LHCN-M2 (cell line): Measurements from ENCODE around the gene ZNF214. TPM values are rescaled to one million over a fixed set of nuclear protein-coding genes. Genes with fewer than 3 reads are reported as not detected.

Source experiments
- DNase-seq: peaks from one replicate; pipeline ENCODE4 v3.0.0-alpha.2; 2012; ENCODE audit warnings: low read depth
- polyA plus RNA-seq: library from polyadenylated mRNA; unstranded; fragments of >200 nt; gene quantifications from one replicate; pipeline ENCODE4 v1.2.1, GENCODE V29; 2012; ENCODE audit warnings: missing spikeins
- total RNA-seq: library from RNA; depleted of rRNA; stranded (reverse); fragments of >200 nt; gene quantifications from 2 replicates; pipeline ENCODE4 v1.2.3, GENCODE V29; 2014; rRNA removed

ZNF214 gene
- total RNA-seq, result 1.1 and 1.5 TPM in 2 replicates
- polyA plus RNA-seq, result 0.43 TPM

DNA sequence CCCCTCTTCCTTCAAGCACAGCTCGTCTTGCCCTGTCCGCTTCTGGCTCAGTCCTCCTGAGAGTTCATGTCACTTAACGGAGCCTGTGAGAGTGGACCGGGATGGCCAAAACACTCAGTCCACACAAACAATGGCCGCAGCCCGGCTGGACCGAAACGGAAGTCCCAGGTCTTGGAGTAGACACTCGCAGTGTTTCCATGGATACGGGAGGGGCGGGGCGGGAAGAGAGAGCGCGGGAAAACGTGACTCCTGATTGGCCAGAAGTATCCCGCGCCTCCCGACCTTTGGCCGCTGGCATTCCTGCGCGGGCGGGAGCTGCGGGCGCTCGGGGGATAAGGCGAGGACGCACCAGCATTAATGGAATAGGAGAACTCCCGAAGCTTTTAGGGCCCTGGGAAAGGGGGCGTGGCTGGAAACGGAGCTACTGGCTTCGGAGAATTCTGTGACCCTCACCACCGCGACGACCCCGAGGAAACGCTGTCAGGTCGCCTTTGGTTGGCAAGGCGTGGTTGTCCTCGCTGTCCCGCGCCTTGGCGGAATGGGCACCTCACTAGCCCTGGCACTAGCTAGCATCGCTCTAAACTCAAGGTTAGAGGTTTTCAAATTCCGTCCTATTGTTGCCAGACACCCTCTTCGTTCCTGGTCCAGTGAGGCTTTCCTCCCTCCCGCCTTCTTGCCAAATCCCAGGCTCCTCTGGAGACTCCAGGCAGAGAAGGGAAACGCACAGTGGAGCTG, at the start of gene ZNF214, which contains the start of gene NLRP14:
TSS of gene ZNF214 (minus strand) at position 164 of the 735 bp plus-strand sequence. CDS start 17,511 bp downstream, outside the sequence.
TSS of gene NLRP14 (plus strand) at position 297 of the 735 bp plus-strand sequence. CDS start 18,108 bp downstream, outside the sequence.
- peak; percentile 90 for DNase-seq

GRCh38 chr11:7062534-7062933, 42.4 kb upstream of the ZNF214 start:
- no peak for DNase-seq

- peak; percentile 73 for DNase-seq
Observed at GRCh38 chr11:7060868-7061267, 40.7 kb upstream of the ZNF214 start.

DNA sequence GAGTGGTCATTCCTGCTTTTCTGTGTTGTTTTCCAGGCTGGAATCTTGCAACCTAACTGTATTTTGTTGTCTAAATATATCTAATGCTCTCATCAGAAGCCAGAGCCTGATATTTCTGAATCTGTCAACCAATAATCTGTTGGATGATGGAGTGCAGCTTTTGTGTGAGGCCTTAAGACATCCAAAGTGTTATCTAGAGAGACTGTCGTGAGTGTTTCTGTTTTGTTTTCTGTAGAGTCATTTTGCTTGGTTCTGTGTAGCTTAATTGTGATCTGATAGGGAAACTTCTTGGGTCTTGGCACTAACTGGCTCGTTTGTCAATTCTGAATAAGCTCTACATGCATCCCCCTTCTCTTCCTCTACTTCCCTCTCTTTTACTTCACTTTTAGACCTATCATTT, 37.5 kb upstream of the ZNF214 start:
- no peak for DNase-seq

DNA sequence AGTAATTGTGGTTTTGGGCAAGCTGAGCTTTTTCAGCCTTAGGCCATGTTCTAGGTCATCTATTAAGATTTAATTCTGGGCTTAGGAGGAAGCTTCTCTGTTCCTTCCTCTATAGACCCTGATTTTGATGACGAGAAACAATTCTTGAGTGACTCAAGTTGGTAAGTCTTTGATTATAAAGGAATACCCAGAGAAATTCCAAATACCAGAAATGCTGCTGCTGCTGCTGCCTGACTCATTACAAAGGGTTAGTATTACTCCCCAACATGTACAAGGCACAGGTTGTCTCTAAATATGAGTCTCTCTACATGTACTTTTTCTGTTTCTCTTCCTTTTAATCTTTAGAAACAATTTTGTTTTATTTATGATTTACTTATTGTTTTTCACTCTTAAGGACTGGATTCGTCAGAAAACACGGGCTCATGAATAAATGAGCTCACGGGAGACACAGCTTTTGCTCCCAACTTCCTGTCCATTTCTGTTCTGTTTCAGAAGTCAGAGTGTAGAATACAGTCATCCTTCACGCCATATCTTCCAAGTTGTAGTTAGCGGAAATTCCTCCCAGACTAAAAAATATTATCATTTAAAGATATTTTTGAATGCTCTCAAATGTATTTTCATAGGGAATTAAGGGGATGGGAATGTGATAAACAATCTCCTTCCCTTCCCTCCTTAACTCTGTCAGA, 36.8 kb upstream of the ZNF214 start:
- DNase-seq, result no peak

GRCh38 chr11:7050191-7050590, 30.0 kb upstream of the ZNF214 start:
- DNase-seq, result no peak

DNA sequence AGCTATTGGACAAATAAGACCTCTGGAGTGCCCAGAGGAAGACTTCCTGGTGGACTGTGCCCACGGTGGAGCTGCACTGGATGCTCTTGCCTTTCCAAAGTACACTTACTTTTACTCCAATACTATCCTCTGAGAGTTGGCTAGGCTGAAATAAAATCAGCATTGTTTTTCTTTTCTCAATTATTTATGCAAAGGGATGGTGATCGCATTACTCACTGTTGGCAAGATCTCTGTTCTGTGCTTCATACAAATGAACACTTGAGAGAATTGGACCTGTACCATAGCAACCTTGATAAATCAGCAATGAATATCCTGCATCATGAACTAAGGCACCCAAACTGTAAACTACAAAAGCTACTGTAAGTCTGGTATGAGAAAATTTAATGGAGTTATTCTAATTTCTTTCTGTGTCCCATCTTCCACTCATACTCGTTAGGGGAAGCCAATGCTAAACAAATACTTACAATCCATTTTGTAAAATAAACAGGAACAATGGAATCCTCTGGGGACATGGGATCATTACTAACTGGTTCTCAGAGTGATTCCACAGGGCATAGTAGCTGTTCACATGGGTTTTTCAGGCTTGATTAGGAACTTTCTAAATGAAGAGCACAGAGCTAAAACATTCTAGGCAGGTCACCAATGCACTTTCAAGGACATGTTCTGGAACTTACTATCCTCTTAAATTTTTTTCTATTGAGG, 26.5 kb upstream of the ZNF214 start:
- peak; percentile 9 for DNase-seq

DNA sequence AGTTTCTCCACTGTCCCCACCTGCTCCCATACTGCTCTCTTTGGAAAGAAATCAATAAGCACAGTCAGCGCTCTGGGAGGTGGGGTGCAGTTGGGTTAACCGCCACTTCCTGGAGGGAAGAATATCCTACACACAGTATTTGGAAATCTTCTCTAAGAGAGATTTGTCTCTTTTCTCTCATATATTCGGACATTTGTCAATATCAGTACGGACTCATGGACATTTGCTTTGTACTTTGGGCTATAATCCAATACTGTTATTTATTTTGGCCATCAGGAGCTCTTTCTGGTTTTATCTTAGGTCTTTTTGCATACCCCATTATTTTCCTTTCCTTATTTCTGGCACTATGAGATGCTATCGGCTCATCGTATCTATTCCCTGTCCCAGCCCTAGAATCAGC, 13.9 kb upstream of the ZNF214 start:
- no peak for DNase-seq

DNA sequence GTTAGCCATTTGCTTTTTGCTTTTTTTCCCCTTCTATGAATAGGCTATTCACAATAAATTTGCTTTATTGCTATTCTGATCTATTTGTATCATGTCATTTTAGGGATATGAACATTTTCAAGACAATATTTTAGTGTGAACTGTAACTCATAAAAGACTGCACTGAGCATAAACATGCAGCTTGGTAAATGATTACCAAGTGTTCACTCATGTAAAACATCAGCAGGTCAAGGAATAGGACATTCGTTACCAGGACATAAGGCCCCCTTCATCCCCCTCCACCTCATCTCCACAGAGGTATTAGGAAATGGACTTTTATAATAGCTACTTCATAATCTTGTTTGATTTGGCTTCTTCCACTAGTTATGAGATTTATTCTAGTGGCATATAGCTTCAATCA, 12.5 kb upstream of the ZNF214 start:
- DNase-seq, result no peak

DNA sequence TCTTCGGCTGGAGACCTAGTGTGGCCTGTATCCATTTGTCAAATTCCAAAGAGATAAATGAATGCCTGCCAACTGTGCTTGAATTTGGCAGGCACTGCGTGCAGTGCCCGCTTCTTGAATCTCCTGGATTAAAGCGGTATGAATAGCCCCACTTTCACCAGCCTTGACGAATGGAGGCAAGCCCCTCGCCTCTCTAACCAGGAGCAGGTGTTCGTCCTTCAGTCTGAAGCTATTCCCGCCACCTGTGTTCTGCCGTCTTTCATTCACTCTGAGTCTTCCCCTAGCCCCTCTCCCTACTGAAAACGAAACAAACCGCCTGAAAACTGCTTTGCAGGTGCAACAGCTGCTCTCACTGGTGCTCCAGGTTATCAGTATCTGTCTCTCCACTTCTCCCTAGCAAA, 11.3 kb upstream of the ZNF214 start:
- no peak for DNase-seq

DNA sequence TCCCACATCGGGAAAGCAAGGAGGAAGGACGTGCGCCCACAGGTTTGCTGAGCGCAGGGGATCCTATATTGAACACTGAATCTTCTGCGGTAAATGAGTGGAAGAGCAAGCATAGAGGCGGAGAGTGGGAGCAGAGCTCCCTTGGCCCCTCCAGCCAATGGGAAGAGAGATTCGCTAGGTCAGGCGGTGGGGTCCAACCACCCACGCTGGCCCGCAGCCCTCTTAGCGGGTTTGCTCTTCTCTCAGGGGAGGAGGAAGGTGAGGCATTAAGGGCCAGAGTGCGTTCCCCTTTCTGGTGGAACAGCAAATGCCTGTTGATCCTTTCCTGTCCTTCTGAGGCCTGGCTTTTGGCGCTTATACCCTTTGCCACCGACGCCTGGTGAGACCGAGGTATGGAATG, 10.7 kb upstream of the ZNF214 start:
- DNase-seq, result no peak

DNA sequence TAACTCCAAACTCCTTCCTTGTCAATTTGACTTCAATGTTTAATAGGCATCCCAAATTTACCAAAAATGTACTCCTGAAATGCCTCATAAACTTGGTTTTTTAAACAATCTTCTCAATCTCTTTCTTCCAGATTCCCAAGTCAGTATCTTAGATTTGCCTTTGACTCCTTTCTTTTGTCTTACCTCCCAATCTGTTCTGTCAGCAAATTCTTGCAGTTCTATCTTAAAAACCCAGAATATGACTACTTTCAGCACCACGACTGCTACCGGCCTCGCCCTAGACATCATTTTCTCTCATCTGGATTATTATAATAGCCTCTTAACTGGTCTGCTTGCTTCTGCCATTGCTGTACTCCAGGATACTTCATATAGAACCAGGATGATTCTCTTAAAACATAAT, 8.0 kb upstream of the ZNF214 start:
- no peak for DNase-seq

DNA sequence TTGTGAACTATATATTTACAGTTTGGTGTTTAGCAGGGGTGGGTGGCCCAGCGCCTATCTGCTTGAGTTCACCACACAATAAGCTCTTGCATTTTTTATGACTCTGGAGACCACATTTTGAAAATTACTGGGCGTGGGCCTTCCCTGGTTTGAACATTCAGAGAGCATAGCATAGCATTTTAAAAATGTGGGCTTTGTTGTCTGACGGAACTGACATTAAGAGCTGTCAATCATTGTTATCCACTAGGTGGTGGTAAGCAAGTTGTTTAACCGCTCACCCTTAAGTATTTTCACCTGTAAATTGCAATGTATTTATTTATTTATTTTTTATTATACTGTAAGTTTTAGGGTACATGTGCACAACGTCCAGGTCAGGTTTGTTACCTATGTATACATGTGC, 1.2 kb upstream of the ZNF214 start:
- no peak for DNase-seq

DNA sequence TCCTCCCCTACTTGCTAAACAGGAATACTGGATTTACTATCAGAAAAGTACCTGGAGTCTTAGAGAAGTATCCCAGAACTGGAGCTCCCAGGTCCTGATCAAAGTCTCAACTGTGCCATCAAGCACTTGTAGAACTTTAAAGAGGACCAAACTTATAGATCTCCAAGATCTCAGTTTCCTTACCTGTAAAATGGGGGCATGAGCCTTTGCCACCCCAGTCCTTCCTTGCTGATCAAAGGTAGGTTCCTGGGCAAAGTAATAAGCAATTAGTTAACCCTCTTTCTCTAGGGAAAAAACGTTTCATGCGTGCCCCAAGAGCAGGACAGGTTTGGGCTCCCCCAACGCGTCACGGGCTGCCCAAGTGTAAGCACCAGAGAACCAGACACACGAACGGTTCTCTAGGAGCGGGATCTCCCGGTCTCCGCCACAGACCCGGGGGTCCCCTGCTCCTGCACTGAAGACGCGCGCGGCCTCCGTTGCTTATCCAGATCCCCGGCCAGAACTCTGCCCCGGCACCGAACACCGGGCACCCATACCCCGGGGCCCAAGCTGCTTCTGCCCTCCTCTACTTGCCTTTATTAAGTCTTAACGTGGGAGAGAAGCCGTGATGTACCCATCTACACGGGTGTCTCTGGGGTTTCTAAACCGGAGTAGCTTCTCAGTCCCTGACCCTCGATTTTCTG, 505 bp downstream of the ZNF214 start:
- DNase-seq, result no peak

- no peak for DNase-seq
Observed at GRCh38 chr11:7016011-7016410, 4.1 kb downstream of the ZNF214 start.

DNA sequence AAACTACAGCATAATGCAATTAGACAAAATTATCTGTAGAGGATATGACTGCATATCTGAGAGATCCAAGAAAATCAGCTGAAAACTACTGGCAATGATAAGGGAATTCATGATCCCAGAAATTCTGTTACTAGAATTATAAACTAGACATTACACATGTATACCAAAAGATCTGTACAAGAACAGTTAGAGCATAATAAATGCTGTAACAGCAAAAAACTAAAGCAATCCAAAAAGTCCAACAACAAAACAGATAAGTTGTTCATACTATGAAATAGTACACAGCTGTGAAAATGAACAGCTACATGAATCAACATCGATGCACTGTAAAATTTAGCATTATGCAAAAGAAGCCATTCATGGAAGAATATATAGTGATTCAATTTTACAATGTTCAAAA, 6.0 kb downstream of the ZNF214 start:
- DNase-seq, result no peak

DNA sequence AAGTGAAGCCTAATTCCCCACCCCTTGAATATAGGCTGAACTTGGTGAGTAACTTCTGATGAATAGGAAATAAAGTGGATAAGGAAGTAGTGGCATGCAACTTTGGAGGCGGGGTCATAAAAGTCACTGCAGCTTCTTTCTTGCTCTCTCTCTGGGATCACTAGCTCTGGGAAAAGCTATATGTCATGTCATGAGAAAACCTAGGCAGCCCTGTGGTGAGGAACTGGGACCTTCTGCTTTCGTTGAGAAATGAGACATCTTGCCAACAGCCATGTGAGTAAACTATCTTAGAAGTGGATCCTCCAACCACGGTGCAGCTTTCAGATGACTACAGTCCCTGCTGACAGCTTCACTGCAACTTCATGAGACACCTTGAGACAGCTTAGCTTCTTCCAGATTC, 15.7 kb downstream of the ZNF214 start:
- peak; percentile 49 for DNase-seq

DNA sequence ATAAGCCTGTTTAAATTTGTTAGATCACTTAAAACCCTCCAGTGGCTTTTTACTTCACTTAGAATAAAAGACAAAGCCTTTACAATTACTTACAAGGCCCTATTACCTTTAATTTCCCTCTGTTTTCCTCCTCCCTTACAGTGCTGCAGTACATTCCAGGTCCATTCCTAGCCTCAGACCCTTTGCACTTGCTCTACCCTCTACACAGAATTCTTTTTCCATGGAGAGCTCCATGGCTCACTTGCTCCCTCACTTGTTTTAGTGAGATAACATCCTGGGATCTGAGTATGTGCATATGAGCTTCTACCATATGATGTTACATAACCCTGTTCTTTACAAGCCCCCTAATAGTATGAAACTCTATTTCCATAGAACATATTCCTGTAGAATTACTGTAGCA, 24.4 kb downstream of the ZNF214 start:
- no peak for DNase-seq

DNA sequence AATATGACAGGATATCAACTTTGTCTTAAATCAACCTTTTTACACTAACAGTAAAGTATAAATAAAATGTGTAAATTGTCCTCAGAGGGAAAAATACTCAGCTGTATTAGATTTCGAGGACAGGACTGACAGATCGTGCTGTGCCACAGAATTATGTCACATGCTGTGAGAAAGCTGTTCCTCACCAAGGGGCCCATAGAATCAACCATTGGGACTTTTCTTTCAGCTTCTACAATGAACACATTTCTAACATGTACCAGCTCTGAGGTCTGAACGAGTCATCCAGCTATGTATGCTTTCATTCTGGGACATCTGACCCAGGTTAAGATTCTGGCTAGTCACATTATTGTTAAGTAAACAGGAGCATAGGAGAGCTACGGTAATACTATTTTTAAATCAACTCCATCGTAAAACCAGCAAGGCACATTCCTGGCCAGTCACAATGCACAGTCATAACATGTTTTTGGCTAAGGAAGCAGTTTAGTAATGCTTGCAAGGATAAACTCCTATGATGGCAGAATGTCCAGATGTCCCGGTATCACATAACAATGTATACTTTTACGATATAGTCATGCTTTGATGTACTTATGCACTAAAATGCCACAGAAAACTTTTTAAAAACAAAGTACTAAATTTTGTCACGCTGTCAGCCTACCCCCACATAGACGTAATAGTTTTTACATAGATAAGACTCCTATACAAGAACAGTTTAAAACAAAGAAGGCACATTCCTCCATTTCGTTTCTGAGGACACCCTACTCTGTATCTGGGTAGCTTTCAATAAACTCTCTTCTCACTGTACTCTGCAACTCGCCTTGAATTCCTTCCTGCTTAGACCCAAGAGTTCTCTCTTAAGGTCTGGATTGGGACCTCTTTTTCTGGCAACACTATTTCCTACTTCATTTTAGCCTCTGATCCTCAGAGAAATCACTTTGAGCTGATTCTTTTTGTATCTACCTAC, 27.4 kb downstream of the ZNF214 start:
- peak; percentile 61 for DNase-seq

DNA sequence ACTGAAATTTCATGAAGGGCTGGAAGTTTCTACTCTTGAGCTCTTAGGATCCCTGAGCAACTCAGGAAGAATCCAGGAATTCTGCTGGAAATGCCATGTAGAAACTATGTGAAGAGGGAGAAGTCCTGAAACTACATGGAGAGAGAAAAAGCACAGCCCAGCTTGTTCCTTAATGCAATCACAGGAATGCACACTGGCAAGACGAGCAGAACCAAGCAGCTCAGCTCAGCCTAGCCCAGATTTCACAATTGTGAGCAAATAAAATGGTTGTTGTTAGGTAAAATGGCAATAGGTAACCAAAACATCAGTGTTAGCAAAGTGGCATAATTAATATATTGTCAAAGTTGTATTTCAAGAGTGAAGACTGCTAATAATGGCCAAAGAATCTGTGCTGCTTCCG, 28.1 kb downstream of the ZNF214 start:
- no peak for DNase-seq

- no peak for DNase-seq
Observed at GRCh38 chr11:6991227-6991626, 28.9 kb downstream of the ZNF214 start.
